Gastrocnemius medialis (tissue), 4 donors: ENCODE data around the gene ZNRD2. TPM values are rescaled to one million over a fixed set of nuclear protein-coding genes. Genes with fewer than 3 reads are reported as not detected.

ENCODE experiments used
- ATAC-seq, 2 donors: fragments of 150-250 bp; one replicate each; pipeline ENCODE4 v1.9.1; 2016
- DNase-seq, 2 donors: peaks; one replicate each; pipeline ENCODE4 v3.0.0-alpha.2; 2019
- H3K27ac ChIP-seq, 4 donors: fragments of 200-600 bp; sonication (generic); 1 replicate in 1 of 4; 2 replicates in 3 of 4; pipeline ENCODE4 v1.5.1; 2016 to 2018; ENCODE audit warnings: mild to moderate bottlenecking in 2 of 4, moderate library complexity in 1 of 4
- H3K27me3 ChIP-seq, 3 donors: fragments of 200-600 bp; sonication (generic) in 2 of 3; 1 replicate in 1 of 3; 2 replicates in 2 of 3; pipeline versions ENCODE4 v1.5.1 to v1.6.0; 2016 to 2019; ENCODE audit warnings: mild to moderate bottlenecking in 1 of 3, moderate library complexity in 1 of 3
- H3K36me3 ChIP-seq, 2 donors: fragments of 200-600 bp; sonication (generic) in 1 of 2; one replicate each; pipeline ENCODE4 v1.5.1; 2017 to 2018
- H3K4me1 ChIP-seq, 2 donors: fragments of 200-600 bp; sonication (generic) in 1 of 2; one replicate each; pipeline ENCODE4 v1.5.1; 2016 to 2017; ENCODE audit warnings: mild to moderate bottlenecking in 2 of 2
- H3K4me3 ChIP-seq, 4 donors: fragments of 200-600 bp; sonication (generic) in 3 of 4; 1 replicate in 1 of 4; 2 replicates in 3 of 4; pipeline ENCODE4 v1.5.1; 2016 to 2019; ENCODE audit warnings: mild to moderate bottlenecking in 2 of 4
- H3K9me3 ChIP-seq, 3 donors: fragments of 200-600 bp; sonication (generic) in 2 of 3; 1 replicate in 1 of 3; 2 replicates in 2 of 3; pipeline ENCODE4 v1.5.1; 2016 to 2019
- POLR2A ChIP-seq, 2 donors: fragments of 450-650 bp; IDR thresholded peaks; one replicate each; pipeline ENCODE4 v1.6.1; 2017; ENCODE audit warnings: antibody characterized with exemption in 2 of 2, mild to moderate bottlenecking in 2 of 2, moderate library complexity in 2 of 2
- in situ Hi-C, 4 donors: fragments of 200-750 bp; cut with MboI; loops; one replicate each; pipeline versions ENCODE4 v1.15.0 to v1.8.0; 2017; ENCODE audit warnings: low sequenced_read_pairs in 4 of 4
- intact Hi-C: fragments of 100-400 bp; cut with DNase I; formaldehyde crosslinking; loops from one replicate; pipeline ENCODE4 v1.15.1; 2023; ENCODE audit warnings: low total_unique reads
- total RNA-seq, 4 donors: library from RNA; depleted of rRNA; stranded (reverse); fragments of >200 nt; gene quantifications; one replicate each; pipeline versions ENCODE4 v1.1.0 to v1.2.3, GENCODE V29; 2016
- TF ChIP-seq, protein P1 (sequence below), 5 experiments: fragments of 450-650 bp in 3 of 5; fragments of 200-600 bp in 2 of 5; sonication (generic) in 2 of 5; IDR thresholded peaks in 4 of 5; conservative IDR thresholded peaks in 1 of 5; 1 replicate in 4 of 5; 2 replicates in 1 of 5; pipeline ENCODE4 v1.5.1; 2016 to 2019; ENCODE audit warnings: antibody characterized with exemption in 5 of 5, mild to moderate bottlenecking in 3 of 5, moderate library complexity in 3 of 5

ZNRD2 gene
- total RNA-seq, 4 donors from 2014 or later, result 54.7 to 99.4 (median 75.3) TPM

DNA sequence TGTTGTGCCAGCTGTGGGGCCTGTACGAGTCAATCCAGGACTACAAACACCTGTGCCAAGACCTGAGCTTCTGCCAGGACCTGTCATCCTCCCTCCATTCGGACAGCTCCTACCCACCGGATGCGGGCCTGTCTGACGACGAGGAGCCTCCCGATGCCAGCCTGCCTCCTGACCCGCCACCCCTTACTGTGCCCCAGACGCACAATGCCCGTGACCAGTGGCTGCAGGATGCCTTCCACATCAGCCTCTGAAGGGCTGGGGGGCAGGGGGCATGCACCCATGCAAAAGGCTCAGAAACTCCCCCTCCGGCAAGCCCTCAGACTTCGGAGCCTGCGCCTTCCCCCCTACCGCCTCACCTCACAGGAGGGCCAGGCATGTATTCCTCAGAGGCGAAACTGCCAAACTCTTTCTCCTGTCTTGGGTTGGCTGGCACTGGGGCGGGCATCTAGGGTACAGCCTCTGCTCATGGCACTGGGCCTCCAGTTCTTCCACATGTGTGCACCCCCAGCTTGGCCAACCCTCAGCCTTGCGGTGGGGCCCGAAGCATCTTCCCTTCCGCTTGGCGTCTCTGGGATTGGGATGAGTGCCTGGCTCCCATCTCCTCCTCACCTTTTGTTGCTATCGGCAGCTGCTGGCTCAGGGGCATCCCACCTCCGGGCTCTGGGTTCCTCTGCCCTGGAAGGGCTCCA lies 3.3 kb downstream of the ZNRD2 start:
- Histone ChIP-seq H3K4me1 (peaks cover 67 to 77% of the 10 kb centered on the region in 2 donors), H3K27ac (peak overlapping the region; percentile 100), H3K9me3 (no peaks in the 10 kb centered on the region), H3K4me3 (peak overlapping the region; percentile 64 to 97 (median 76)), H3K36me3 (peaks cover 0 to 3% of the 10 kb centered on the region in 2 donors), H3K27me3 (no peaks in the 10 kb centered on the region)
- in situ Hi-C loops (no loop called here), intact Hi-C loops (loop anchor here (1.0 to 5.0 kb wide), 3 partner anchors 15 to 101 kb away; no protein-coding TSS in a partner anchor)
- ATAC-seq, result no peak
- DNase-seq, result peak; percentile 68 to 85
- peak in 1 of 2 donors; percentile 6 for TF ChIP-seq POLR2A (IDR thresholded peaks at IDR 0.05)
- TF ChIP-seq, protein P1, sequence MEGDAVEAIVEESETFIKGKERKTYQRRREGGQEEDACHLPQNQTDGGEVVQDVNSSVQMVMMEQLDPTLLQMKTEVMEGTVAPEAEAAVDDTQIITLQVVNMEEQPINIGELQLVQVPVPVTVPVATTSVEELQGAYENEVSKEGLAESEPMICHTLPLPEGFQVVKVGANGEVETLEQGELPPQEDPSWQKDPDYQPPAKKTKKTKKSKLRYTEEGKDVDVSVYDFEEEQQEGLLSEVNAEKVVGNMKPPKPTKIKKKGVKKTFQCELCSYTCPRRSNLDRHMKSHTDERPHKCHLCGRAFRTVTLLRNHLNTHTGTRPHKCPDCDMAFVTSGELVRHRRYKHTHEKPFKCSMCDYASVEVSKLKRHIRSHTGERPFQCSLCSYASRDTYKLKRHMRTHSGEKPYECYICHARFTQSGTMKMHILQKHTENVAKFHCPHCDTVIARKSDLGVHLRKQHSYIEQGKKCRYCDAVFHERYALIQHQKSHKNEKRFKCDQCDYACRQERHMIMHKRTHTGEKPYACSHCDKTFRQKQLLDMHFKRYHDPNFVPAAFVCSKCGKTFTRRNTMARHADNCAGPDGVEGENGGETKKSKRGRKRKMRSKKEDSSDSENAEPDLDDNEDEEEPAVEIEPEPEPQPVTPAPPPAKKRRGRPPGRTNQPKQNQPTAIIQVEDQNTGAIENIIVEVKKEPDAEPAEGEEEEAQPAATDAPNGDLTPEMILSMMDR (IDR thresholded peaks at IDR 0.05 in 4 of 5, conservative IDR thresholded peaks at IDR 0.05 in 1 of 5), result no peak

DNA sequence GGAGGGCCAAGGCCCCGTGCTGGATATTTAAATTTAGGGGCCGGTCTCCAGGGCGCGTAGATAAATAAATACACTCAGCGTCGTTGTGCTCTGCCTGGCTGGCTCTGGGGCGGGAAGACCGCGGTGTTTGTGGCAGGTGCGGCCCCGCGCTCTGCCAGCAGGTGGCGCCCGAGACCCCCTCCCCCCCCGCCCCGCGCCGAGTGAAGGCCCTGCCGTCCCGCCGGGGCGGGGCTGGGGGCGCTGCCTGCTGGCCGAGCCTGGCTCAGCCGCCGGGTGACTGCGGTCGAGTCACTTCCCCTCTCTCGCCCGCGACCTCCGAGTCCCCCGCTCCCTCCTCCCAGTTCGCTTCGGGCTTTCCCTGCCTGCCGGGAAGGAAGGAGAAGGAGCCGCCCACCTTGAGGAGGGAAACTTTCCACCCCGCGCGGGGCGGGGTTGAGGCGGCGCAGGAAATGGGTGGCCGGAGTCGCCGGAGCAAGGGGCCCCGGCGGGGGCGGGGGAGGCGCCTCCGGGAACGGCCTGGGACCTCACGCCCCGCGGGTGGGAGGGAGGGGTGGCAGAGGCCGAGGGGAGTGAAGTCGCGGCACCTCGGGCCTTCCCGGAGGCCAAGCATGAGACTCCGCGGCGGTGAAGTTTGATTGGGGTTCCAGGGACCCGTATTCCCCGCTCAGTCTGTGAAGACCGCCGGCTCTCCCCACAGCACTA lies 4.0 kb downstream of the ZNRD2 start:
- in situ Hi-C loops (no loop called here), intact Hi-C loops (loop anchor here (1.0 to 5.0 kb wide), 3 partner anchors 14 to 102 kb away; no protein-coding TSS in a partner anchor)
- TF ChIP-seq, protein P1 (IDR thresholded peaks at IDR 0.05 in 4 of 5, conservative IDR thresholded peaks at IDR 0.05 in 1 of 5), result peak; percentile 84 to 99 (median 97)
- peak; percentile 52 to 57 for TF ChIP-seq POLR2A (IDR thresholded peaks at IDR 0.05)
- H3K4me1 ChIP-seq, result peaks cover 67 to 77% of the 10 kb centered on the region in 2 donors
- no peaks in the 10 kb centered on the region for H3K9me3 ChIP-seq
- H3K27ac ChIP-seq, result peak overlapping the region; percentile 100
- peaks cover 0 to 4% of the 10 kb centered on the region in 2 donors for H3K36me3 ChIP-seq
- H3K4me3 ChIP-seq, result peak overlapping the region; percentile 64 to 97 (median 76)
- peak; percentile 6 to 13 for ATAC-seq
- DNase-seq, result peak; percentile 78 to 85
- no peaks in the 10 kb centered on the region for H3K27me3 ChIP-seq

DNA sequence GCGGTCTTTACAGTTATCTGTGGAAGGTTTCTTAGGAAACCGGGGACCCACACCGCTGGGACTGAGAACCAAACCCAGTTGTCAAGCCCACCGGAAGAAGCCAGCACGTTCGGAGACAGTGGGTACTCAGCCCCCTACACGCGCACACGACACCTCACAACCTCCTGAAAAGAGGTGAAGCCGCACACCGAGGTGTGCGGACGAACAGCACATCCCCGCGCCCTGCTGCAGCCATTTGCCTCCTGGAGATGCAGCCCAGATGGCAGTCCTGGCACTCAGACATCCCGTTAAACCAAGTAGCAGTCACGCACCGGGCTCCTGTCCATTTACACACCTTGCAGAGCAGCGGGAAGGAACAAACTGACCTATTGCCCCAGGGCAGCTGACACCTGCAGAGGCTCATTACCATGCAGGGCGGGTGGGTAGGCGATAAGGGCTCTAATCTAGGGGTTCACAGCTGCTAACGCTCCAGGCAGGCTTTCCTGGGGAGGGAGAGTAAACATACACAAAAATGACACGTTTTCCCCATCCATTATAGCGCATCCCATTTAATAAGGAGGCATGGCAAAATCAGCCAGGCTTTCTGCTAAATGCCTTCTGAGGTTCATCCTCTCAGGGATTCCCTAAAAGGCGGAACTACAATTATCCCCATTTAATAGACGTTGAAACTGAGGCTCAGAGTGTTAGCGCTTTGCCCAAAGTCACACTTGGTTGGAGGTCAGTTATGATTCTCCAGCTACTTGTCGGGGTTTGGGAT lies 4.7 kb downstream of the ZNRD2 start:
- DNase-seq (peak; percentile 73 to 82), ATAC-seq (peak in 1 of 2 donors; percentile 4)
- H3K27ac ChIP-seq, result peak overlapping the region; percentile 100
- H3K27me3 ChIP-seq, result no peaks in the 10 kb centered on the region
- TF ChIP-seq POLR2A (IDR thresholded peaks at IDR 0.05), result no peak
- TF ChIP-seq, protein P1 (IDR thresholded peaks at IDR 0.05 in 4 of 5, conservative IDR thresholded peaks at IDR 0.05 in 1 of 5), result no peak
- H3K9me3 ChIP-seq, result no peaks in the 10 kb centered on the region
- H3K4me1 ChIP-seq, result peaks cover 62 to 75% of the 10 kb centered on the region in 2 donors
- in situ Hi-C loops (no loop called here), intact Hi-C loops (loop anchor here (1.0 to 5.0 kb wide), 5 partner anchors 13 to 718 kb away; partner anchors contain the start of gene PCNX3)
- H3K36me3 ChIP-seq, result peaks cover 0 to 11% of the 10 kb centered on the region in 2 donors
- H3K4me3 ChIP-seq, result peak overlapping the region; percentile 43 to 97 (median 76)

DNA sequence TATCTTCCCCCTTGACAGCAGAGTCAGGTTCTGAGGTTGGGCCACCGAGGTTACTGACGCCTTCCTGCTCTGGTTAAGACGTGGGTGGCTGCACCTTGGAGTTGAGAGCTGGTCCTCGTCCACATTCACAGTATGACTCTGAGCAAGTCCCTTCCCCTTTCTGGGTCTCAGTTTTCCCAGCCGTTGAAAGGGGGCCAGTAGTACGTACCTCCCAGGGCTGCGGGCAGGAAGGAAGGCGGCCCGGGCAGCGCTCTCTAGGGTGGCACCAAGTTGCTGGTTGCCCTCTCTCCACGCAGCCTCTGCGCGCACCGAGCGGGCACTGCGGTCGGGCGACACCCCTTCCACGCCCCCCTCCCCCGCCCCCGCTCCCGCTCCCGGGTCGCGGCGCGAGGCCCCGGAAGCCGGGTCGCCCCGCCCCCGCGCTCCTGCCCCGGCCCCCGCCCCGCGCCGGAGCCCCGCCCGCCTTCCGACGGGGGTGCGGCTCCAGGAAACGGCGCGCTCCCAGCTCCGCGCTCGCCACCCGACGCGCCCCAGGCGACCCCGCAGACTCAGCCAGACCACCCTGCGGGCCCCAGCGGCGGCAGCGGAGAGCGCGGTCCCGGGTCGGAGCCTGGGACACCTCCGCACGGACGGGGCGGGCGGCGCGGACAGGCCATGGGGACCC lies 5.4 kb downstream of the ZNRD2 start, which contains the start of gene EHBP1L1:
EHBP1L1 (plus strand) TSS at position 486 of the 664 bp plus-strand sequence. CDS start 250 bp downstream, outside the sequence.
- intact Hi-C loops, result loop anchor here (1.0 to 5.0 kb wide), 3 partner anchors 40 to 718 kb away; partner anchors contain the start of gene PCNX3
- DNase-seq (peak in 1 of 2 donors; percentile 73), ATAC-seq (peak; percentile 13)
- Histone ChIP-seq H3K4me3 (peak within 1 kb of the TSS; percentile 65 to 97 (median 80)), H3K27ac (peak within 1 kb of the TSS; percentile 100), H3K27me3 (no peaks in the 10 kb centered on the region), H3K4me1 (peaks cover 64 to 75% of the 10 kb centered on the region in 2 donors), H3K9me3 (no peaks in the 10 kb centered on the region), H3K36me3 (peaks cover 0 to 18% of the 10 kb centered on the region in 2 donors)
- TF ChIP-seq, protein P1 (IDR thresholded peaks at IDR 0.05 in 4 of 5, conservative IDR thresholded peaks at IDR 0.05 in 1 of 5), result no peak
- peak; percentile 82 to 85 for TF ChIP-seq POLR2A (IDR thresholded peaks at IDR 0.05)
- in situ Hi-C loops, result no loop called here
